CD4-positive, alpha-beta T cell (primary cell): ENCODE results near the gene PBX1. TPM values are rescaled to one million over a fixed set of nuclear protein-coding genes. Genes with fewer than 3 reads are reported as not detected.

Experiments
- ATAC-seq: fragments of 200-7000 bp; cut with Tn5 transposase; one replicate; pipeline ENCODE4 v1.10.0; 2022; ENCODE audit warnings: mild to moderate bottlenecking; ENCODE audit not compliant: poor library complexity
- CTCF ChIA-PET: fragments of 350-600 bp; sonication (Branson Sonifier 250); formaldehyde crosslinking; loops from one replicate; lab custom pipeline; 2021; ENCODE audit warnings: antibody characterized with exemption, inconsistent platforms; lab: Charles Lee
- POLR2A ChIA-PET: fragments of 350-600 bp; sonication (Branson Sonifier 250); formaldehyde crosslinking; loops from one replicate; lab custom pipeline; 2021; ENCODE audit warnings: antibody characterized with exemption, inconsistent platforms; lab: Charles Lee
- DNase-seq, 14 experiments: peaks; one replicate each; pipeline ENCODE4 v3.0.0-alpha.2; 2013 to 2020; ENCODE audit warnings: mixed read lengths in 2 of 14
- H3K27ac ChIP-seq, 2 donors: one replicate each; pipeline versions ENCODE4 v1.5.1 to v1.7.0; 2013; ENCODE audit warnings: low read length in 2 of 2, low read depth in 1 of 2, mild to moderate bottlenecking in 1 of 2
- H3K27me3 ChIP-seq, 2 experiments: 1 replicate in 1 of 2; 2 replicates in 1 of 2; pipeline versions ENCODE4 v1.6.1 to v1.7.0; 2013; ENCODE audit warnings: low read length in 2 of 2, control low read depth in 1 of 2, mild to moderate bottlenecking in 1 of 2, moderate library complexity in 1 of 2; ENCODE audit not compliant: insufficient read depth in 2 of 2, control insufficient read depth in 1 of 2
- H3K36me3 ChIP-seq: one replicate; pipeline ENCODE4 v1.6.1; 2013; ENCODE audit warnings: low read length, control low read depth; ENCODE audit not compliant: insufficient read depth
- H3K4me1 ChIP-seq: one replicate; pipeline ENCODE4 v1.6.1; 2013; ENCODE audit warnings: low read length, control low read depth; ENCODE audit not compliant: insufficient read depth
- H3K4me3 ChIP-seq: one replicate; pipeline ENCODE4 v1.5.1; 2013; ENCODE audit warnings: mild to moderate bottlenecking, low read length, moderate library complexity
- H3K9me3 ChIP-seq, 2 experiments: 1 replicate in 1 of 2; 2 replicates in 1 of 2; pipeline versions ENCODE4 v1.6.1 to v1.7.0; 2013; ENCODE audit warnings: low read length in 2 of 2, mild to moderate bottlenecking in 2 of 2, control low read depth in 1 of 2, moderate library complexity in 1 of 2; ENCODE audit not compliant: control insufficient read depth in 1 of 2, insufficient read depth in 1 of 2
- H3K27ac Mint-ChIP-seq: one replicate; pipeline ENCODE4 v1.8.0; 2020; ENCODE audit warnings: mixed read lengths
- H3K27me3 Mint-ChIP-seq: one replicate; pipeline ENCODE4 v1.8.0; 2021; ENCODE audit warnings: mixed read lengths
- H3K36me3 Mint-ChIP-seq: one replicate; pipeline ENCODE4 v1.8.0; 2021; ENCODE audit warnings: low read depth, mixed read lengths
- H3K4me1 Mint-ChIP-seq: one replicate; pipeline ENCODE4 v1.8.0; 2021; ENCODE audit warnings: low read depth, mixed read lengths
- H3K4me3 Mint-ChIP-seq: one replicate; pipeline ENCODE4 v1.8.0; 2020; ENCODE audit warnings: mild to moderate bottlenecking, mixed read lengths
- H3K9me3 Mint-ChIP-seq: one replicate; pipeline ENCODE4 v1.8.0; 2020; ENCODE audit warnings: mixed read lengths
- intact Hi-C, 2 experiments: fragments of 100-400 bp; cut with DNase I in 1 of 2; cut with micrococcal nuclease in 1 of 2; formaldehyde crosslinking; loops; one replicate each; pipeline versions ENCODE4 v1.15.1 to v1.9.0; 2023 to 2025; cut with DNase I, micrococcal nuclease
- total RNA-seq, 174 experiments: library from RNA in 2 of 174; stranded (reverse) in 2 of 174; gene quantifications; one replicate each; pipeline ENCODE4 v1.2.3 and lab custom pipeline; 2021 to 2026
- TF ChIP-seq, protein P1 (sequence below): fragments of 200-600 bp; IDR thresholded peaks from one replicate; pipeline ENCODE4 v1.8.0; 2022; ENCODE audit warnings: antibody characterized with exemption, mild to moderate bottlenecking

The PBX1 gene
- total RNA-seq, 2 experiments from 2014 or later = 0.64 to 0.96 TPM

GRCh38 chr1:164664127-164664526 is 105.1 kb downstream of the PBX1 start:
- peaks cover 2% of the 10 kb centered on the region for H3K9me3 Mint-ChIP-seq
- DNase-seq (no peak), ATAC-seq (no peak)
- POLR2A ChIA-PET = no interaction called here
- no peaks in the 10 kb centered on the region for H3K36me3 Mint-ChIP-seq
- H3K27me3 Mint-ChIP-seq = no peaks in the 10 kb centered on the region
- H3K4me3 Mint-ChIP-seq = no peak overlapping the region
- Histone ChIP-seq H3K4me1 (no peaks in the 10 kb centered on the region), H3K27ac (no peak overlapping the region), H3K9me3 (peaks cover 0 to 13% of the 10 kb centered on the region in 2 experiments), H3K27me3 (no peaks in the 10 kb centered on the region), H3K36me3 (no peaks in the 10 kb centered on the region), H3K4me3 (no peak overlapping the region)
- CTCF ChIA-PET = no interaction called here
- TF ChIP-seq, protein P1, sequence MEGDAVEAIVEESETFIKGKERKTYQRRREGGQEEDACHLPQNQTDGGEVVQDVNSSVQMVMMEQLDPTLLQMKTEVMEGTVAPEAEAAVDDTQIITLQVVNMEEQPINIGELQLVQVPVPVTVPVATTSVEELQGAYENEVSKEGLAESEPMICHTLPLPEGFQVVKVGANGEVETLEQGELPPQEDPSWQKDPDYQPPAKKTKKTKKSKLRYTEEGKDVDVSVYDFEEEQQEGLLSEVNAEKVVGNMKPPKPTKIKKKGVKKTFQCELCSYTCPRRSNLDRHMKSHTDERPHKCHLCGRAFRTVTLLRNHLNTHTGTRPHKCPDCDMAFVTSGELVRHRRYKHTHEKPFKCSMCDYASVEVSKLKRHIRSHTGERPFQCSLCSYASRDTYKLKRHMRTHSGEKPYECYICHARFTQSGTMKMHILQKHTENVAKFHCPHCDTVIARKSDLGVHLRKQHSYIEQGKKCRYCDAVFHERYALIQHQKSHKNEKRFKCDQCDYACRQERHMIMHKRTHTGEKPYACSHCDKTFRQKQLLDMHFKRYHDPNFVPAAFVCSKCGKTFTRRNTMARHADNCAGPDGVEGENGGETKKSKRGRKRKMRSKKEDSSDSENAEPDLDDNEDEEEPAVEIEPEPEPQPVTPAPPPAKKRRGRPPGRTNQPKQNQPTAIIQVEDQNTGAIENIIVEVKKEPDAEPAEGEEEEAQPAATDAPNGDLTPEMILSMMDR = no peak
- intact Hi-C loops = no loop called here
- peaks cover 15% of the 10 kb centered on the region for H3K4me1 Mint-ChIP-seq
- H3K27ac Mint-ChIP-seq = no peak overlapping the region

- TF ChIP-seq, protein P1 = no peak
- Mint-ChIP-seq H3K36me3 (no peaks in the 10 kb centered on the region), H3K27me3 (no peaks in the 10 kb centered on the region), H3K9me3 (peaks cover 2% of the 10 kb centered on the region), H3K4me1 (no peaks in the 10 kb centered on the region), H3K4me3 (no peak overlapping the region), H3K27ac (no peak overlapping the region)
- H3K9me3 ChIP-seq = peaks cover 0 to 13% of the 10 kb centered on the region in 2 experiments
- ChIA-PET CTCF (no interaction called here), POLR2A (no interaction called here)
- no peaks in the 10 kb centered on the region for H3K36me3 ChIP-seq
- H3K4me1 ChIP-seq = no peaks in the 10 kb centered on the region
- no peak overlapping the region for H3K4me3 ChIP-seq
- DNase-seq (no peak), ATAC-seq (no peak)
- H3K27me3 ChIP-seq = no peaks in the 10 kb centered on the region
- intact Hi-C loops = no loop called here
- no peak overlapping the region for H3K27ac ChIP-seq
Measured at GRCh38 chr1:164667001-164667400, 108.0 kb downstream of the PBX1 start.

GRCh38 chr1:164667600-164667999 is 108.6 kb downstream of the PBX1 start:
- DNase-seq (no peak), ATAC-seq (no peak)
- Histone ChIP-seq H3K27ac (no peak overlapping the region), H3K36me3 (no peaks in the 10 kb centered on the region), H3K27me3 (no peaks in the 10 kb centered on the region), H3K4me1 (no peaks in the 10 kb centered on the region), H3K4me3 (no peak overlapping the region), H3K9me3 (peaks cover 0 to 13% of the 10 kb centered on the region in 2 experiments)
- Mint-ChIP-seq H3K4me3 (no peak overlapping the region), H3K27me3 (no peaks in the 10 kb centered on the region), H3K4me1 (no peaks in the 10 kb centered on the region), H3K9me3 (peaks cover 2% of the 10 kb centered on the region), H3K36me3 (no peaks in the 10 kb centered on the region), H3K27ac (no peak overlapping the region)
- ChIA-PET POLR2A (no interaction called here), CTCF (no interaction called here)
- TF ChIP-seq, protein P1 = no peak
- intact Hi-C loops = no loop called here
